ENCODE data around the gene PPM1B. TPM values are rescaled to one million over a fixed set of nuclear protein-coding genes. Genes with fewer than 3 reads are reported as not detected.

The PPM1B gene
- total and polyA plus RNA-seq, 2 donors (not counting 3 experiments of a cell fraction or from before 2014, with no cell fraction given), result 8.0 to 24.1 TPM

GRCh38 chr2:44166096-44166495 is 2.6 kb upstream of the PPM1B start:
- FAIRE-seq (no peak), DNase-seq (ENCODE audit: low read depth, low spot score) (no peak)
- BruUV-seq (replicated peaks), result no TSS peak
- Histone ChIP-seq H3K36me3 (ENCODE audit: control insufficient read depth in 2 of 2, extremely low read depth in 1 of 2, insufficient read depth in 2 of 2, low read length in 2 of 2) (no peaks in the 10 kb centered on the region), H3K9me3 (replicated peaks; ENCODE audit: control insufficient read depth, insufficient read depth, low read length) (no peaks in the 10 kb centered on the region), H3K9ac (replicated peaks; ENCODE audit: extremely low read depth, insufficient read depth, low read length) (no peak overlapping the region), H3K27me3 (ENCODE audit: control insufficient read depth in 2 of 2, insufficient read depth in 2 of 2, low read length in 2 of 2) (peaks cover 0 to 5% of the 10 kb centered on the region in 2 experiments), H3K4me1 (ENCODE audit: control insufficient read depth, extremely low read depth, insufficient read depth, low read length) (peaks cover 12% of the 10 kb centered on the region), H3K9me1 (replicated peaks; ENCODE audit: control insufficient read depth, extremely low read depth, insufficient read depth, low read length) (no peaks in the 10 kb centered on the region), H3K79me2 (ENCODE audit: control insufficient read depth, insufficient read depth, low read length) (peaks cover 18% of the 10 kb centered on the region), H2AFZ (ENCODE audit: low read depth, low read length) (no peak overlapping the region), H4K20me1 (replicated peaks; ENCODE audit: control insufficient read depth, extremely low read depth, insufficient read depth, low read length) (no peaks in the 10 kb centered on the region), H3K4me2 (ENCODE audit: insufficient read depth, low read length) (no peak overlapping the region), H3K4me3 (replicated peaks in 1 of 3; ENCODE audit: insufficient read depth in 1 of 3, low read depth in 1 of 3, low read length in 3 of 3) (no peak overlapping the region), H3K27ac (ENCODE audit: insufficient read depth, low read depth, low read length) (no peak overlapping the region)
- TF ChIP-seq POLR2AphosphoS5 (IDR thresholded peaks at IDR 0.05; ENCODE audit: insufficient read depth, low read depth, low read length) (no peak), MYC (IDR thresholded peaks at IDR 0.05; ENCODE audit: low read depth, low read length) (no peak), MAX (IDR thresholded peaks at IDR 0.05; ENCODE audit: insufficient read depth, insufficient read length) (no peak), JUN (IDR thresholded peaks at IDR 0.05; ENCODE audit: borderline replicate concordance, insufficient read depth, insufficient read length, low read depth) (no peak), FOS (IDR thresholded peaks at IDR 0.05; ENCODE audit: borderline replicate concordance, insufficient read depth, low read length) (no peak), POLR2A (IDR thresholded peaks at IDR 0.05; ENCODE audit: low read depth, low read length) (no peak), GATA2 (IDR thresholded peaks at IDR 0.05; ENCODE audit: insufficient read depth, insufficient read length, low read depth, low read length) (no peak), EZH2 (IDR thresholded peaks at IDR 0.05; ENCODE audit: borderline replicate concordance, low read depth, low read length, severe bottlenecking) (no peak)
- TF ChIP-seq, protein P1, sequence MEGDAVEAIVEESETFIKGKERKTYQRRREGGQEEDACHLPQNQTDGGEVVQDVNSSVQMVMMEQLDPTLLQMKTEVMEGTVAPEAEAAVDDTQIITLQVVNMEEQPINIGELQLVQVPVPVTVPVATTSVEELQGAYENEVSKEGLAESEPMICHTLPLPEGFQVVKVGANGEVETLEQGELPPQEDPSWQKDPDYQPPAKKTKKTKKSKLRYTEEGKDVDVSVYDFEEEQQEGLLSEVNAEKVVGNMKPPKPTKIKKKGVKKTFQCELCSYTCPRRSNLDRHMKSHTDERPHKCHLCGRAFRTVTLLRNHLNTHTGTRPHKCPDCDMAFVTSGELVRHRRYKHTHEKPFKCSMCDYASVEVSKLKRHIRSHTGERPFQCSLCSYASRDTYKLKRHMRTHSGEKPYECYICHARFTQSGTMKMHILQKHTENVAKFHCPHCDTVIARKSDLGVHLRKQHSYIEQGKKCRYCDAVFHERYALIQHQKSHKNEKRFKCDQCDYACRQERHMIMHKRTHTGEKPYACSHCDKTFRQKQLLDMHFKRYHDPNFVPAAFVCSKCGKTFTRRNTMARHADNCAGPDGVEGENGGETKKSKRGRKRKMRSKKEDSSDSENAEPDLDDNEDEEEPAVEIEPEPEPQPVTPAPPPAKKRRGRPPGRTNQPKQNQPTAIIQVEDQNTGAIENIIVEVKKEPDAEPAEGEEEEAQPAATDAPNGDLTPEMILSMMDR (IDR thresholded peaks at IDR 0.05; ENCODE audit: extremely low read depth in 1 of 2, insufficient read depth in 1 of 2, low read depth in 1 of 2, low read length in 2 of 2), result no peak
- dilution Hi-C loops (cut with MboI; ENCODE audit: extremely low pct_ligation_motif_present, low sequenced_read_pairs) (no loop called here), intact Hi-C loops (cut with micrococcal nuclease) (no loop called here)
- CTCF ChIA-PET, result no interaction called here
- POLR2A ChIA-PET, result no interaction called here

Measured in endothelial cell of umbilical vein (primary cell).